Measurements from ENCODE around the gene MCTP1. TPM values are rescaled to one million over a fixed set of nuclear protein-coding genes. Genes with fewer than 3 reads are reported as not detected.

MCTP1 gene
- total RNA-seq, 4 donors from 2014 or later = 44.7 to 88.7 (median 74.3) TPM

- TF ChIP-seq CTCF (IDR thresholded peaks at IDR 0.05; ENCODE audit: low read depth) = no peak
Observed at GRCh38 chr5:95229646-95230045, 55.2 kb downstream of the MCTP1 start.

GRCh38 chr5:95224701-95225459, 60.0 kb downstream of the MCTP1 start:
- TF ChIP-seq CTCF (IDR thresholded peaks at IDR 0.05; ENCODE audit: low read depth) = no peak

- no peak for TF ChIP-seq CTCF (IDR thresholded peaks at IDR 0.05; ENCODE audit: low read depth)
Observed at GRCh38 chr5:95223566-95224258, 61.2 kb downstream of the MCTP1 start.

GRCh38 chr5:95222836-95223235, 62.1 kb downstream of the MCTP1 start:
- TF ChIP-seq CTCF (IDR thresholded peaks at IDR 0.05; ENCODE audit: low read depth) = no peak

- TF ChIP-seq CTCF (IDR thresholded peaks at IDR 0.05; ENCODE audit: low read depth) = no peak
Observed at GRCh38 chr5:95221234-95221633, 63.7 kb downstream of the MCTP1 start.

GRCh38 chr5:95220381-95220780, 64.5 kb downstream of the MCTP1 start:
- TF ChIP-seq CTCF (IDR thresholded peaks at IDR 0.05; ENCODE audit: low read depth) = no peak

GRCh38 chr5:95219411-95219810, 65.5 kb downstream of the MCTP1 start:
- TF ChIP-seq CTCF (IDR thresholded peaks at IDR 0.05; ENCODE audit: low read depth) = no peak
